HG03571 (cell line): ENCODE measurements around the gene SPACA6.
"Not testable (repeated sequence)": the region's sequence is repeated elsewhere in the genome, so short reads cannot be mapped to it uniquely, and the experiment has no call there.

Experiments used
- ATAC-seq: cut with Tn5 transposase; IDR thresholded peaks from one replicate; pipeline ENCODE4 v1.9.1; 2021; ENCODE audit not compliant: unreplicated experiment

The SPACA6 gene

GRCh38 chr19:51693260-51693659 is at the start of gene SPACA6:
SPACA6 (plus strand) TSS chr19:51693330; CDS start chr19:51693527, 197 bp downstream.
- ATAC-seq: no peak

GRCh38 chr19:51644636-51645271 is 48.4 kb upstream of the SPACA6 start:
- ATAC-seq: no peak

DNA sequence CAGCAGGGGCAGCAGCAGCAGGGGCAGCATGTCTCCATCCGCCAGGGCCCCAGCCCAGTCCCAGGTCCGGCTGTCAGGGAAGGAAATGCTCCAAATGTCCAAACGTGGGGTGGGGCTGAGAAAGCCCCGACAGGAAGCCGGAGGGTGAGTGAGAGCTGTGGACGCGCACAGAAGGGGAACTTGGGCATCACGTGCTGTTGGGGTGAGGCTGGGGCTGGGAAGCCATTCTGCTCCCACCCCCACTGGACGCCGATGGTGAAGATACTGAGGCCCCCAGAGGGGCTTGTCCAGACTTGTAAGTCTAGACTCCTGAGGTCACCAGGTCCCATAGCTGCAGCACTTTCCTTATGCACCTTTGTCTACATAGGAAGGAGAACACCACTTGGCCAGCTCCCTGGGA is 46.4 kb upstream of the SPACA6 start, which contains the start of gene SIGLEC14:
Gene SIGLEC14 (minus strand): TSS at position 96 of the 400 bp plus-strand sequence. CDS start 66 bp downstream, at position 30.
- ATAC-seq: not testable (repeated sequence)

GRCh38 chr19:51647318-51647717 is 45.8 kb upstream of the SPACA6 start:
- no peak for ATAC-seq

- ATAC-seq: no peak
Measured at GRCh38 chr19:51651216-51651846, 41.8 kb upstream of the SPACA6 start.

- no peak for ATAC-seq
Measured at GRCh38 chr19:51652266-51652665, 40.9 kb upstream of the SPACA6 start.

GRCh38 chr19:51653162-51653561 is 40.0 kb upstream of the SPACA6 start:
- ATAC-seq: no peak

- ATAC-seq: no peak
Measured at GRCh38 chr19:51654783-51655182, 38.3 kb upstream of the SPACA6 start.

DNA sequence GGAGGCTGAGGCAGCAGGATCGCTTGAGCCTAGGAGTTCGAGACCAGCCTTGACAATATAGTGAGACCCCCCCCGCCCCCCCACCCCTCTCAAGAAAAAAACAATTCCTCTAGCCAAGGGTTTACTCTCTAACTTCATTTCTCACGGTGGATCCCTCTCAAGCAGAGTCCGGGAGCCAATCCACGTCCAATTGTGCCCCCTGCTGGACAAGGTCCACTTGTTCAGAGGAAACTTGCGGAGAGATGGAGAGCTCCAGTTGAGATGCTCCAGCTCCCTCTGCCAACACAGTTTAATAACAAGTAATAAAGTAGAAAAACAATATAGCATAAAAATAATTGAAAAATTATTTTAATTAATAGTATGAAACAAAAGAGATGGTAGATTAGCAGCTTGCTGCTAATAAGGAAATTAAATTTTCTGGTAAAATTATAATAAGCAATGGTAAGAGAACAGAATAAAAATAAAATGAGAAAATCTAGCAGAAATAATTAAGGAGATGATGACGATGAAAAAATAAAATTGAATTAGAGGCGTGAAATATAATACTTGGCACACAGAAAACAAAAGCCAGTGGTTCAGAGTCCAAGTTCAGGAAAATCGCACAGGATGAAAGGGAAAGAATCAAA is 32.0 kb upstream of the SPACA6 start:
- no peak for ATAC-seq

DNA sequence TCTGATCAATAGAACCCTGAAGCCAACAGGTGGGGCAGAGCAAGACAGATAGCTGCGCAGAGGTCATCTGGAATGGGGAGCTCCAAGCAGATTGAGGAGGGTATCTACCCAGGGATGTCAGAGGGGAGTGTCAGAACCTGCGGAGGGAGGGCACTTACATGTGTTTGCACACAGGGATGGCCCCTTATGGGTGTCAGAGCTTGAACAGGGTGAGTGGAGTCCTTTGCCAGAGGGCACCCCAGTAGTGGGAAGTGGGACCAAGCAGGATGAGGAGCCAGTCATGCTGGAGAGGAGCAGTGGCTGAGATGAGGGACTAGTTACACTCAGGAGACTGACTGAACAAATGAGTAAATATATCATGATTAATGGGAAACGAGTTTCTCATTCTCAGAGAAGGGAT is 29.5 kb upstream of the SPACA6 start:
- no peak for ATAC-seq

DNA sequence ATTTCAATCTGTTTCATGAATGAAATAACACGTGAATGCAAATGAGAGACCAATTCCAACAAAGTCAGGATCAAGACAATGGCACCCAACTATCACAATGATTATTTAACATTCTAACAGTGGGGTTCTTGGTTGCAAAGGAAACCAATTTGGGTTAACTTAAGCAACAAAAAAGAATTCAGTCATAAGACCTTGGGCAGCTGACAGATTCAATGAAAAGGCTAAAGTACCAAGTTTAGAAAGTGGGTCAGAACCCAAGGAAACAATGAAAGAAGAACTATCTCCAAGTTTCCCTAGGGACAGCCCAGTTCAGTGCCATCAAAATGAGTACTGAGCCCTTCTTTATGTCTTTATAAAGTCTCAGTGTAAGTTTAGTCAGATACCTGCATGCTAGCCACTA is 29.0 kb upstream of the SPACA6 start:
- no peak for ATAC-seq

DNA sequence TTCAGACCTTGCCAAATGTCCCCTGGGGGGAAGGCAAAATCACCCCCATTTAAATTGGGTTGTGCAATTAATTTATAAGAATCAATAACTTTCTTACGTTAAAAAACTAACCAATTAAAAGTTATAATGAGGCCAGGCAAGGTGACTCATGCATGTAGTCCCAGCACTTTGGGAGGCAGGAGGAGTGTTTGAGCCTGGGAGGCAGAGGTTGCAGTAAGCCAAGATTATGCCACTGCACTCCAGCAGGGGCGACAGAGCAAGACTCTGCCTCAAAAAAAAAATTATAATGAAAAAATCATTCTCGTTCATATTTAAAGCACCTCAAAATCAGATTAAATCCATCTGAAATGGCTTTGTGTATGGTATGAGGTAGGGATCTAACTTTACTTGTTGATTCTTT is 28.1 kb upstream of the SPACA6 start:
- no peak for ATAC-seq

GRCh38 chr19:51668216-51668615 is 24.9 kb upstream of the SPACA6 start:
- no peak for ATAC-seq

GRCh38 chr19:51675911-51676565 is 17.1 kb upstream of the SPACA6 start:
- not testable (repeated sequence) for ATAC-seq

DNA sequence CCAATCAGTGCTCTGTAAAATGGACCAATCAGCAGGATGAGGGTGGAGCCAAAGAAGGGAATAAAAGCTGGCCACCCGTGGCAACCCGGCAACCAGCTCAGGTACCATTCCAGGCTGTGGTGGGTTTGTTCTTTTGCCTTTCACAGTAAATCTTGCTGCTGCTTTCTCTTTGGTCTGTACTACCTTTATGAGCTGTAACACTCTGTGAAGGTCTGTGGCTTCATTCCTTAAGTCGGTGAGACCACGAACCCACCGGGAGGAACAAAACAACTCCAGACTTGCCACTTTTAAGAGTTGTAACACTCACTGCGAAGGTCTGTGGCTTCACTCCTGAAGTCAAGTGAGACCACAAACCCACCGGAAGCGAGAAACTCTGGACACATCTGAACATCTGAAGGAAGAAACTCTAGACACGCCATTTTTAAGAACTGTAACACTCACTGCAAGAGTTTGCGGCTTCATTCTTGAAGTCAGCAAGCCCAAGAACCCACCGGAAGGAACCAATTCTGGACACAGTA is 16.5 kb upstream of the SPACA6 start:
- ATAC-seq: no peak

DNA sequence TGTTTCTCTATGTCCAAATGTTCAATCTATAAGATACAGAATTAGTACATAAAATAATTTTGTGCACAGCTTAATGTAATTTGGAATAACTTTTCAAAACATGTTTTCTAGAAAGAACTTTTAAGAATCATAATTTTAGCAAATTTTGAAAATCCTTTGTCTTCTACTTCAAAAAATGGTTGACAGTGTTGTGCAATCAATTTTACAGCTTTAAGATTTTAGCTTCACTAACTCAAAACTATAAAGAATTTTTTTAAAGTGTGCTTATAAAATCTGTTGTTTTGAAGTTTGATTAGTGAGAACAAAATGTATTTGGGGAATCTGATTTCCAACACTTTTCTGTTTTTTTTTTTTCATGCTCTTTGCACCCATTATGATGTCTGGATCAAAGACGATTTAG is 12.7 kb upstream of the SPACA6 start:
- no peak for ATAC-seq

- no peak for ATAC-seq
Measured at GRCh38 chr19:51681286-51681941, 11.7 kb upstream of the SPACA6 start.

- ATAC-seq: no peak
Measured at GRCh38 chr19:51686171-51686570, 7.0 kb upstream of the SPACA6 start.

DNA sequence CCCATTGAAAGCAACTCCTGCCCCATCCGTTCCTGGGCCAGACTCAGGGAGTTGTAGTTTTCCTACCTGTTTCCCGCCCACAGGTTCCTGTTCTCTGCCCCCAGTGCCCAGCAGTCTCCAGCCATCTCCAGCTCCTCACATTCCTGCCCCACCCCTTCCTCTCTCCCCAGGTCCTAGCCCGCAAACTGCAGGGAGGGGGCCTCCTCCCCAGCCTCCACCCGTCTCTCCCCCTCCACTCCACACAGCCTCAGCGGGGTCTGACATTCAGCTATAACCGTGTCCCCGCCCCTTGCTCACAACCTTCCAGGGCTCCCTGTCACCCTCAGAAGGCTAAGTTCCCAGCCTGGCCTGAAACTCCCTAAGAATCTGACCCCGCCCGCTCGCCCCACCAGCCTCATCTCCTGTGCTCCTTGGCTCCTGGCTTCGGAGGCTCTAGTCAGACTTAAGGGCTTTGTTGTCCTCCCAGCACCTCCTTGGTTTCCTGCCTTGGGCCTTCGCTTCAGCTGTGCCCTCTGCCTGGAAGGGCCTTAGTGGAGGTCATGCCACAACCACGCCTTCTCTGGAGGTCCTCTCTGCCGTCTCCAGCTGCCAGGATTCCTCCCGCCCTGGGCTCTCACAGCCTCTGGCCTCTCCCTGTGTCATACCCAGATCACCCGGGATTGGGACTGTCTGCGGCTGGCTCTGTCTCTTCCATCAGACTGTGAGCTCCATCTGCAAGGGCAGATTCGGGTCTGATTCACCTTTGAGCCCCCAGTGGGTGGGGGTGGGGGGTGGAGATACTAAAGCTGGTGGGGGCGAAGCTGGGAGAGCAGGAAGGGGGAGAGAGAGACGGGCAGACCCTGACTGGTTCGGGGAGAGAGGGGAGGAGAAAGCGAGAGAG is 5.1 kb upstream of the SPACA6 start:
- ATAC-seq: no peak
